Measurements from ENCODE around the gene GET3. TPM values are rescaled to one million over a fixed set of nuclear protein-coding genes. Genes with fewer than 3 reads are reported as not detected.

The GET3 gene
- total and polyA plus RNA-seq, 2 of the 13 experiments (the other 11 are each of a cell fraction or from before 2014, with no cell fraction given) = 57.7 to 59.4 TPM

DNA sequence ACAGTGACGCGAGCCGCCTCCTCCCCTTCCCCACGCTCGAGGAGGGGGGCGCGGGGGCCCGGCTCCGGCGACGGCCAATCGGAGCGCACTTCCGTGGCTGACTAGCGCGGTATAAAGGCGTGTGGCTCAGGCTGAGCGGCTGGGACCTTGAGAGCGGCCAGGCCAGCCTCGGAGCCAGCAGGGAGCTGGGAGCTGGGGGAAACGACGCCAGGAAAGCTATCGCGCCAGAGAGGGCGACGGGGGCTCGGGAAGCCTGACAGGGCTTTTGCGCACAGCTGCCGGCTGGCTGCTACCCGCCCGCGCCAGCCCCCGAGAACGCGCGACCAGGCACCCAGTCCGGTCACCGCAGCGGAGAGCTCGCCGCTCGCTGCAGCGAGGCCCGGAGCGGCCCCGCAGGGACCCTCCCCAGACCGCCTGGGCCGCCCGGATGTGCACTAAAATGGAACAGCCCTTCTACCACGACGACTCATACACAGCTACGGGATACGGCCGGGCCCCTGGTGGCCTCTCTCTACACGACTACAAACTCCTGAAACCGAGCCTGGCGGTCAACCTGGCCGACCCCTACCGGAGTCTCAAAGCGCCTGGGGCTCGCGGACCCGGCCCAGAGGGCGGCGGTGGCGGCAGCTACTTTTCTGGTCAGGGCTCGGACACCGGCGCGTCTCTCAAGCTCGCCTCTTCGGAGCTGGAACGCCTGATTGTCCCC, 54.2 kb downstream of the GET3 start, which contains the start of gene JUNB (continued):
- TF ChIP-seq, protein P1, sequence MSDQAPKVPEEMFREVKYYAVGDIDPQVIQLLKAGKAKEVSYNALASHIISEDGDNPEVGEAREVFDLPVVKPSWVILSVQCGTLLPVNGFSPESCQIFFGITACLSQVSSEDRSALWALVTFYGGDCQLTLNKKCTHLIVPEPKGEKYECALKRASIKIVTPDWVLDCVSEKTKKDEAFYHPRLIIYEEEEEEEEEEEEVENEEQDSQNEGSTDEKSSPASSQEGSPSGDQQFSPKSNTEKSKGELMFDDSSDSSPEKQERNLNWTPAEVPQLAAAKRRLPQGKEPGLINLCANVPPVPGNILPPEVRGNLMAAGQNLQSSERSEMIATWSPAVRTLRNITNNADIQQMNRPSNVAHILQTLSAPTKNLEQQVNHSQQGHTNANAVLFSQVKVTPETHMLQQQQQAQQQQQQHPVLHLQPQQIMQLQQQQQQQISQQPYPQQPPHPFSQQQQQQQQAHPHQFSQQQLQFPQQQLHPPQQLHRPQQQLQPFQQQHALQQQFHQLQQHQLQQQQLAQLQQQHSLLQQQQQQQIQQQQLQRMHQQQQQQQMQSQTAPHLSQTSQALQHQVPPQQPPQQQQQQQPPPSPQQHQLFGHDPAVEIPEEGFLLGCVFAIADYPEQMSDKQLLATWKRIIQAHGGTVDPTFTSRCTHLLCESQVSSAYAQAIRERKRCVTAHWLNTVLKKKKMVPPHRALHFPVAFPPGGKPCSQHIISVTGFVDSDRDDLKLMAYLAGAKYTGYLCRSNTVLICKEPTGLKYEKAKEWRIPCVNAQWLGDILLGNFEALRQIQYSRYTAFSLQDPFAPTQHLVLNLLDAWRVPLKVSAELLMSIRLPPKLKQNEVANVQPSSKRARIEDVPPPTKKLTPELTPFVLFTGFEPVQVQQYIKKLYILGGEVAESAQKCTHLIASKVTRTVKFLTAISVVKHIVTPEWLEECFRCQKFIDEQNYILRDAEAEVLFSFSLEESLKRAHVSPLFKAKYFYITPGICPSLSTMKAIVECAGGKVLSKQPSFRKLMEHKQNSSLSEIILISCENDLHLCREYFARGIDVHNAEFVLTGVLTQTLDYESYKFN (CRISPR knock-in tag; conservative IDR thresholded peaks at IDR 0.05) = peak; percentile 74
- no peak for TF ChIP-seq RFX1 (IDR thresholded peaks at IDR 0.05)
- TF ChIP-seq MED1 (CRISPR knock-in tag; IDR thresholded peaks at IDR 0.05) = peak; percentile 90
- TF ChIP-seq FOXK1 (CRISPR knock-in tag; IDR thresholded peaks at IDR 0.05; ENCODE audit: borderline replicate concordance, low read depth) = peak; percentile 99
- peak; percentile 79; the same call in 1 of the 2 replicates for TF ChIP-seq ZKSCAN8 (CRISPR knock-in tag; IDR thresholded peaks at IDR 0.05; ENCODE audit: borderline replicate concordance)
- no peak for TF ChIP-seq ZSCAN20 (CRISPR knock-in tag; IDR thresholded peaks at IDR 0.05; ENCODE audit: borderline replicate concordance)
- peak; percentile 95 for TF ChIP-seq ERF (CRISPR knock-in tag; IDR thresholded peaks at IDR 0.05)
- TF ChIP-seq, protein P2, sequence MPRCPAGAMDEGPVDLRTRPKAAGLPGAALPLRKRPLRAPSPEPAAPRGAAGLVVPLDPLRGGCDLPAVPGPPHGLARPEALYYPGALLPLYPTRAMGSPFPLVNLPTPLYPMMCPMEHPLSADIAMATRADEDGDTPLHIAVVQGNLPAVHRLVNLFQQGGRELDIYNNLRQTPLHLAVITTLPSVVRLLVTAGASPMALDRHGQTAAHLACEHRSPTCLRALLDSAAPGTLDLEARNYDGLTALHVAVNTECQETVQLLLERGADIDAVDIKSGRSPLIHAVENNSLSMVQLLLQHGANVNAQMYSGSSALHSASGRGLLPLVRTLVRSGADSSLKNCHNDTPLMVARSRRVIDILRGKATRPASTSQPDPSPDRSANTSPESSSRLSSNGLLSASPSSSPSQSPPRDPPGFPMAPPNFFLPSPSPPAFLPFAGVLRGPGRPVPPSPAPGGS (CRISPR knock-in tag; IDR thresholded peaks at IDR 0.05) = no peak
- TF ChIP-seq, protein P3, sequence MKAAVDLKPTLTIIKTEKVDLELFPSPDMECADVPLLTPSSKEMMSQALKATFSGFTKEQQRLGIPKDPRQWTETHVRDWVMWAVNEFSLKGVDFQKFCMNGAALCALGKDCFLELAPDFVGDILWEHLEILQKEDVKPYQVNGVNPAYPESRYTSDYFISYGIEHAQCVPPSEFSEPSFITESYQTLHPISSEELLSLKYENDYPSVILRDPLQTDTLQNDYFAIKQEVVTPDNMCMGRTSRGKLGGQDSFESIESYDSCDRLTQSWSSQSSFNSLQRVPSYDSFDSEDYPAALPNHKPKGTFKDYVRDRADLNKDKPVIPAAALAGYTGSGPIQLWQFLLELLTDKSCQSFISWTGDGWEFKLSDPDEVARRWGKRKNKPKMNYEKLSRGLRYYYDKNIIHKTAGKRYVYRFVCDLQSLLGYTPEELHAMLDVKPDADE (CRISPR knock-in tag; IDR thresholded peaks at IDR 0.05) = no peak
- peak; percentile 96 for TF ChIP-seq ZNF792 (CRISPR knock-in tag; IDR thresholded peaks at IDR 0.05)
- TF ChIP-seq ZNF24 (IDR thresholded peaks at IDR 0.05) = no peak
- no peak for TF ChIP-seq DNMT3B (CRISPR knock-in tag; conservative IDR thresholded peaks at IDR 0.05)
- peak; percentile 70 for TF ChIP-seq DMAP1 (CRISPR knock-in tag; IDR thresholded peaks at IDR 0.05)
- TF ChIP-seq MEIS1 (CRISPR knock-in tag; IDR thresholded peaks at IDR 0.05; ENCODE audit: borderline replicate concordance) = peak; percentile 75; the same call in 1 of the 2 replicates
- peak; percentile 95 for TF ChIP-seq ELF4 (CRISPR knock-in tag; IDR thresholded peaks at IDR 0.05; ENCODE audit: borderline replicate concordance)
- TF ChIP-seq RFXAP (CRISPR knock-in tag; IDR thresholded peaks at IDR 0.05; ENCODE audit: borderline replicate concordance) = peak; percentile 75; the same call in 1 of the 2 replicates
- TF ChIP-seq ZNF558 (CRISPR knock-in tag; IDR thresholded peaks at IDR 0.05; ENCODE audit: borderline replicate concordance) = 0 out of 2 replicates have a peak, but pooled peaks have one; percentile 71
- no peak for TF ChIP-seq DPF2 (CRISPR knock-in tag; IDR thresholded peaks at IDR 0.05; ENCODE audit: borderline replicate concordance, low read depth)
- TF ChIP-seq, protein P4, sequence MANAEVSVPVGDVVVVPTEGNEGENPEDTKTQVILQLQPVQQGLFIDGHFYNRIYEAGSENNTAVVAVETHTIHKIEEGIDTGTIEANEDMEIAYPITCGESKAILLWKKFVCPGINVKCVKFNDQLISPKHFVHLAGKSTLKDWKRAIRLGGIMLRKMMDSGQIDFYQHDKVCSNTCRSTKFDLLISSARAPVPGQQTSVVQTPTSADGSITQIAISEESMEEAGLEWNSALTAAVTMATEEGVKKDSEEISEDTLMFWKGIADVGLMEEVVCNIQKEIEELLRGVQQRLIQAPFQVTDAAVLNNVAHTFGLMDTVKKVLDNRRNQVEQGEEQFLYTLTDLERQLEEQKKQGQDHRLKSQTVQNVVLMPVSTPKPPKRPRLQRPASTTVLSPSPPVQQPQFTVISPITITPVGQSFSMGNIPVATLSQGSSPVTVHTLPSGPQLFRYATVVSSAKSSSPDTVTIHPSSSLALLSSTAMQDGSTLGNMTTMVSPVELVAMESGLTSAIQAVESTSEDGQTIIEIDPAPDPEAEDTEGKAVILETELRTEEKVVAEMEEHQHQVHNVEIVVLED (CRISPR knock-in tag; IDR thresholded peaks at IDR 0.05; ENCODE audit: borderline replicate concordance) = peak; percentile 88

Measured in HepG2 (cell line).